ENCODE results near the gene VRK2. TPM values are rescaled to one million over a fixed set of nuclear protein-coding genes. Genes with fewer than 3 reads are reported as not detected.
"Not testable (repeated sequence)": the region's sequence is repeated elsewhere in the genome, so short reads cannot be mapped to it uniquely, and the experiment has no call there.

Gene VRK2
- total RNA-seq, 1 donor: 47.1 TPM

DNA sequence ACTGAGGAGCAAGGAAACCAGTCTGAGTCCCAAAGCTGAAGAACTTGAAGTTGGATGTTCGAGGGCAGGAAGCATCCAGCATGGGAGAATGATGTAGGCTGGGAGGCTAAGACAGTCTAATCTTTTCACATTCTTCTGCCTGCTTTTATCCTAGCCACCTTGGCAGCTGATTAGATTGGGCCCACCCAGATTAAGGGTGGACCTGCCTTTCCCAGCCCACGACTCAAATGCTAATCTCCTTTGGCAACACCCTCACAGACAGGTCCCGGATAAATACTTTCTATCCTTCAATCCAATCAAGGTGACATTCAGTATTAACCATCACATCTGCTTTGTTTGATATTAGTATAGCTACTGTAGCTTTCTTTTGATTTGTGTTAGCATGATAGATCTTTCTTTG lies 27.1 kb downstream of the VRK2 start:
- TF ChIP-seq, protein P1, sequence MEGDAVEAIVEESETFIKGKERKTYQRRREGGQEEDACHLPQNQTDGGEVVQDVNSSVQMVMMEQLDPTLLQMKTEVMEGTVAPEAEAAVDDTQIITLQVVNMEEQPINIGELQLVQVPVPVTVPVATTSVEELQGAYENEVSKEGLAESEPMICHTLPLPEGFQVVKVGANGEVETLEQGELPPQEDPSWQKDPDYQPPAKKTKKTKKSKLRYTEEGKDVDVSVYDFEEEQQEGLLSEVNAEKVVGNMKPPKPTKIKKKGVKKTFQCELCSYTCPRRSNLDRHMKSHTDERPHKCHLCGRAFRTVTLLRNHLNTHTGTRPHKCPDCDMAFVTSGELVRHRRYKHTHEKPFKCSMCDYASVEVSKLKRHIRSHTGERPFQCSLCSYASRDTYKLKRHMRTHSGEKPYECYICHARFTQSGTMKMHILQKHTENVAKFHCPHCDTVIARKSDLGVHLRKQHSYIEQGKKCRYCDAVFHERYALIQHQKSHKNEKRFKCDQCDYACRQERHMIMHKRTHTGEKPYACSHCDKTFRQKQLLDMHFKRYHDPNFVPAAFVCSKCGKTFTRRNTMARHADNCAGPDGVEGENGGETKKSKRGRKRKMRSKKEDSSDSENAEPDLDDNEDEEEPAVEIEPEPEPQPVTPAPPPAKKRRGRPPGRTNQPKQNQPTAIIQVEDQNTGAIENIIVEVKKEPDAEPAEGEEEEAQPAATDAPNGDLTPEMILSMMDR (IDR thresholded peaks at IDR 0.05; ENCODE audit: insufficient read depth, low read length): no peak
- DNase-seq (ENCODE audit: low read depth): no peak
- no peak overlapping the region for H3K4me3 ChIP-seq (ENCODE audit: low read depth, low read length)

DNA sequence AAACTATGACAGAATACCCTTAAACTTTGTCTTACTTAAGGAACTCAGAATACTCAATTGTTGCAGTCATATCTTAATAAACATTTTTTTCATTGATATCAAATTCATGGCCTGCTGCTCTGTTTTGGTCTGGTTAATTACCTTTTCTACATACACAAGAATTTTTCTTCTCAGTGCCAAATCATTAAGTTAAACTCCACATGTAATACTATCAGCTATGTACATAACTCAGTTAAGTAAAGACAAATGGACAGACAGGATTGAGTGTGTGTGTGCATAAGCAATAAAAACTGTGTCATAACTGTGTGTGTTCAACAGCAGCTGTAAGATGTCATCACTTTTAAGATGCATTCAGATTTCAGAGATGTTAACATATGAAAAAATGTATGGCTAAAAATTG lies 34.4 kb downstream of the VRK2 start:
- TF ChIP-seq, protein P1 (IDR thresholded peaks at IDR 0.05; ENCODE audit: insufficient read depth, low read length): no peak
- H3K4me3 ChIP-seq (ENCODE audit: low read depth, low read length): no peak overlapping the region
- DNase-seq (ENCODE audit: low read depth): peak; percentile 6

DNA sequence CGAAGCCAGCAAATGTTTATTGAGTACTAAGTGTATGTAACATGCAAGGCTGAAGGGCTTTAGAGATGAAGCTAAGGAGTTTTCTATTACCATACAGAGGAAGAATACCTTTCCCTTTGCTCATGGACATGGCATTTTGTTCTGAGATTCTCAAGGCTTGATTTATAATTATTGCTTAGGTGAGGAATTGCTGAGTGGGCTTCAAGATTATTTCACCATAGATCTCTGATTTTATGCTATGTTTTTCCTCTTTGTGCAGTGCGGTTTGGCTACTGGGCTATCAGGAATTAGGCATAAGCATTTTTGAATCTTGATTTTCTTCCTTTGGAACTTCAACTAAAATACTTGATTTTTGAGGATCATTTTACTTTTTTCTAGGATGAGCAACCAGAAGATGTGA lies 42.5 kb downstream of the VRK2 start:
- no peak overlapping the region for H3K4me3 ChIP-seq (ENCODE audit: low read depth, low read length)
- DNase-seq (ENCODE audit: low read depth): no peak
- TF ChIP-seq, protein P1 (IDR thresholded peaks at IDR 0.05; ENCODE audit: insufficient read depth, low read length): no peak

DNA sequence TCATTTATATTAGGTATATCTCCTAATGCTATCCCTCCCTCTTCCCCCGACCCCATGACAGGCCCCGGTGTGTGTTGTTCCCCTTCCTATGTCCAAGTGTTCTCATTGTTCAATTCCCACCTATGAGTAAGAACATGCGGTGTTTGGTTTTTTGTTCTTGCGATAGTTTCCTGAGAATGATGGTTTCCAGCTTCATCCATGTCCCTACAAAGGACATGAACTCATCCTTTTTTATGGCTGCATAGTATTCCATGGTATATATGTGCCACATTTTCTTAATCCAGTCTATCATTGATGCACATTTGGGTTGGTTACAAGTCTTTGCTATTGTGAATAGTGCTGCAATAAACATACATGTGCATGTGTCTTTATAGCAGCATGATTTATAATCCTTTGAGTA lies 46.2 kb downstream of the VRK2 start:
- not testable (repeated sequence) for H3K4me3 ChIP-seq (ENCODE audit: low read depth, low read length); DNase-seq (ENCODE audit: low read depth)

DNA sequence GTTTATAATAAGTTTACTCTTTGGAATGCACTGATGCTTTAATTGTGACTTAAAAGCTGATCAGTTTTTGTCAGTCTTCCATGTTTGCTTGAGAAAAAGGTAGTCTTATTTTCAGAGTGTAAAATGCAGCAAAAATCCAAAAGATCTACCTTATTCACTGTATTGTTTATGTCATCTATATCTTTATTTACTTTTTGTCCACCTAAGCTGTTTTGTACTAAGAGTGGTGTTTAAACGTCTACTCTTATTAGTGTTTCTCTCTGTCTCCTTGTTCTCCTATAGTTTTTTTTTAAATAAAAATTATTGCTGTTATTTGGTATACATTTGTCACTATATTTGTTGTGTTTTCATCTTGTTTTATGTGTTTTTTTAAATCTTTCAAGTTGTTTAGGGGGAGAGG lies 50.4 kb downstream of the VRK2 start:
- H3K4me3 ChIP-seq (ENCODE audit: low read depth, low read length): no peak overlapping the region
- no peak for DNase-seq (ENCODE audit: low read depth)
- TF ChIP-seq, protein P1 (IDR thresholded peaks at IDR 0.05; ENCODE audit: insufficient read depth, low read length): no peak

DNA sequence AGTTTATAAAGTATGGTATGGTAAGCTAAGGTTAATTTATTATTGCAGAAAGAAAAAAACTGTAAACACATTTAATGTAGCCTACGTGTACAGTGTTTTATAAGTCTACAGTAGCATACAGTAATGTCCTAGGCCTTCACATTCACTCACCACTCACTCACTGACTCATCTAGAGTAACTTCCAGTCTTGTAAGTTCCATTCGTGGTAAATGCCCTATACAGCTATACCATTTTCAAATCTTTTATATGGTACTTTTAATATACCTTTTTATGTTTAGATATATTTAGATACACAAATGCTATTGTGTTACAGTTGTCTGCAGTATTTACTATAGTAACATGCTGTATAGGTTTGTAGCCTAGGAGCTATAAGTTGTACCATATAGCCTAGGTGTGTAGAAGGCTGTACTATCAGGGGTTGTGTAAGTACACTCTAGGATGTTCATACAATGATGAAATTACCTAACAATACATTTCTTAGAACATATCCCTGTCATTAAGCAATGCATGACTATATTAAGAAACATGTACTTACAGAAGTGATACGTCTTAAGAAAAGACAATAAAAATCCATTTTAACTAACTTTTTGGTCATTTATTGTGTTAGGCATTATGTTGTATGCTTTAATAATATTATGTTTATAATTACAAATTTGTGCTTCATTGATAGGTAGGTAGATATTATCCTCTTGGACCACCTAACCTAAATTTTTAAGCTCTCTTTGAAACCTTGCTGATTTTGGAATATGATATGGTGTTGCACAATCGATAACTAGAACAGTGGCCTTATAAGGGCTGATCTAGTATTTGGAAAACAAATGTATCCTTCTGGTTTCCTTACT lies 51.9 kb downstream of the VRK2 start:
- DNase-seq (ENCODE audit: low read depth): peak; percentile 13
- H3K4me3 ChIP-seq (ENCODE audit: low read depth, low read length): no peak overlapping the region
- TF ChIP-seq, protein P1 (IDR thresholded peaks at IDR 0.05; ENCODE audit: insufficient read depth, low read length): no peak

DNA sequence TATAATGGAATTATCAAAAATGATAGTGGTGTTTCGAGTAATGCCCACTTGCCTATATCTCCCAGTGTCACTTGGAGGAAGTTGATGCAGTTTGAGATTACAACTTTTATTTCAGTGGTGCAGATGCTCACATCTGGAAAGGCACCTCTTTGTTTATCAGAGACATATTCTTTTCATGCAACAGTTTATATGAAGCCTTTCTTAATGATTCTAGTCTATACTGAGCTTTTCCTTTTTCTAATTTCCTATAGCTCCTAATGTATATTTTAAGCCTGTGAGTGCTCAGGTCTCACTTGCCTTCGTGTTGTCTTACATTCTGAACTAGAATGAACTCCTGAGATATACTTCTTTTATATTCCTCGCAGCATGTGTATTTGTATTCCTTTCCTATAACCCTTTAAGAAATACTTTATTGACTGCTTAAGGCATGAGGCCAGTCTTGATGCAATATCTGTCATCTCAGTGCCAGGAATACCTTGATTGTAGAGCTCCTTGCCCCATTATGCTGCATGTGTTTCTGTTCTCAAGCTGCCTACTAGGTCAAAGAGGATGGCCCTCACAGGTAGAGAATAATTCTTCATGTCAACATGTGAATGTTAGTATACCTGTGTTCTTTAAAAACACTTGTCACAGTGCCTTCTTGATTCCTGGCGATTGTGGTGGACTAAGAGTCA lies 52.6 kb downstream of the VRK2 start:
- TF ChIP-seq, protein P1 (IDR thresholded peaks at IDR 0.05; ENCODE audit: insufficient read depth, low read length): no peak
- no peak for DNase-seq (ENCODE audit: low read depth)
- no peak overlapping the region for H3K4me3 ChIP-seq (ENCODE audit: low read depth, low read length)
